ENCODE results near the gene SRGAP1. TPM values are rescaled to one million over a fixed set of nuclear protein-coding genes. Genes with fewer than 3 reads are reported as not detected.
"Not testable (repeated sequence)": the region's sequence is repeated elsewhere in the genome, so short reads cannot be mapped to it uniquely, and the experiment has no call there.

Gene SRGAP1
- total and polyA plus RNA-seq, 8 donors, result 2.5 to 13.3 (median 7.5) TPM

DNA sequence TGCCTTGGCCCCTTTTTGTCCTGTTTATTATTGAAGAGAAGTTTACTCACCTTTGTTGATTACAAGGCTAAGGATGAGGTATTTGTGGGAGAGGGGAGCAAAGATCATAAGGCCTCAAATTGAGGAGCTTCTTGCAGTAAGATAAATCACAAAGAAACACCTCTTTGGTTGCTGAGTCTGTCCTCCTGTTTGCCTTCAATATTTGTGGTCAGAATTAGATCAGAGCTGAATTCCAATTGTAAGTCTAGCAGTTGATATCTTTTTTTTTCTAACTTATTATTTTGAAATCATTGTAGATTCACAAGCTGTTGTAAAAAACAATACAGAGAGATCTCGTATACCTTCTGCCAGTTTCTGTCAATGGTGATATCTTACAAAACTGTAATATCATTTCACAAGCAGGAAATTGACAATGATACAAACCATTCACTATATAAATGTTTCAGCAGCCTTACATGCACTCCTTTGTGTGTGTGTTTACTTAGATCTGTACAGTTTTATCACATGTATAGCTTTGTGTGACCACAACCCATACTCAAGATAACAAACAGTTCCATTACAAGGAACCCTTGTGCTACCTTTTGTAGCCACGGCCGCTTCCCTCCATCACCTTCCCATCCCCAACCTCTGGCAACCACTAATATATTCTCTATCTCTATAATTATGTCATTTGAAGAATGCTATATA is 280.2 kb downstream of the SRGAP1 start:
- ATAC-seq (no peak), DNase-seq (no peak), FAIRE-seq (no peak)
- Histone ChIP-seq H3K4me1 (peaks cover 4 to 5% (median 4%) of the 10 kb centered on the region in 3 donors), H3K4me3 (no peak overlapping the region), H3K36me3 (peaks cover 0 to 16% (median 0%) of the 10 kb centered on the region in 3 donors), H3K27me3 (no peaks in the 10 kb centered on the region), H3K9me3 (no peaks in the 10 kb centered on the region), H3K27ac (no peak overlapping the region)
- intact Hi-C loops (cut with DNase I), result no loop called here
- TF ChIP-seq, protein P1, sequence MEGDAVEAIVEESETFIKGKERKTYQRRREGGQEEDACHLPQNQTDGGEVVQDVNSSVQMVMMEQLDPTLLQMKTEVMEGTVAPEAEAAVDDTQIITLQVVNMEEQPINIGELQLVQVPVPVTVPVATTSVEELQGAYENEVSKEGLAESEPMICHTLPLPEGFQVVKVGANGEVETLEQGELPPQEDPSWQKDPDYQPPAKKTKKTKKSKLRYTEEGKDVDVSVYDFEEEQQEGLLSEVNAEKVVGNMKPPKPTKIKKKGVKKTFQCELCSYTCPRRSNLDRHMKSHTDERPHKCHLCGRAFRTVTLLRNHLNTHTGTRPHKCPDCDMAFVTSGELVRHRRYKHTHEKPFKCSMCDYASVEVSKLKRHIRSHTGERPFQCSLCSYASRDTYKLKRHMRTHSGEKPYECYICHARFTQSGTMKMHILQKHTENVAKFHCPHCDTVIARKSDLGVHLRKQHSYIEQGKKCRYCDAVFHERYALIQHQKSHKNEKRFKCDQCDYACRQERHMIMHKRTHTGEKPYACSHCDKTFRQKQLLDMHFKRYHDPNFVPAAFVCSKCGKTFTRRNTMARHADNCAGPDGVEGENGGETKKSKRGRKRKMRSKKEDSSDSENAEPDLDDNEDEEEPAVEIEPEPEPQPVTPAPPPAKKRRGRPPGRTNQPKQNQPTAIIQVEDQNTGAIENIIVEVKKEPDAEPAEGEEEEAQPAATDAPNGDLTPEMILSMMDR (IDR thresholded peaks at IDR 0.05), result no peak
- 90 to 94% methylated on average over 3 of the region's 3 CpGs for WGBS, 2 donors

DNA sequence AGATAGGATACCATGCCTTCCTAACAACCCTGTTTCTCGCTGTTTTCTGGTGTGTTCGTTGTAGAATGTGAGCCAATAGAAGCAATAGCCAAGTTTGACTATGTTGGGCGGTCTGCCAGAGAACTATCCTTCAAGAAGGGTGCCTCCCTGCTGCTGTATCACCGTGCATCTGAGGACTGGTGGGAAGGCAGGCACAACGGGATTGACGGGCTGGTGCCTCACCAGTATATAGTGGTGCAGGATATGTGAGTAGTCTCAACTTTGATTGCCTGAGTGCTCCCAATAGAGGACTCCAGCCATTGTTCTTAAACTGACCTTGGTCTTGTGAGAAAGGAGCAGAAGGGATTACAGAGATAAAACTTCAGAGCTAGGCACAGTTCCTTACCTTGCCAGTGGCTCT is 281.4 kb downstream of the SRGAP1 start:
- DNase-seq (peak in 5 of 6 donors; percentile 30 to 48 (median 44)), ATAC-seq (peak; percentile 86 to 98 (median 94)), FAIRE-seq (no peak)
- no peaks in the 10 kb centered on the region for H3K27me3 ChIP-seq
- H3K4me3 ChIP-seq, result no peak overlapping the region
- TF ChIP-seq, protein P1 (IDR thresholded peaks at IDR 0.05), result no peak
- no peak overlapping the region for H3K27ac ChIP-seq
- H3K36me3 ChIP-seq, result peaks cover 0 to 19% (median 0%) of the 10 kb centered on the region in 3 donors
- peaks cover 4 to 5% (median 4%) of the 10 kb centered on the region in 3 donors for H3K4me1 ChIP-seq
- intact Hi-C loops (cut with DNase I), result no loop called here
- WGBS, 2 donors, result 39 to 41% methylated on average over 6 of the region's 6 CpGs
- H3K9me3 ChIP-seq, result no peaks in the 10 kb centered on the region

DNA sequence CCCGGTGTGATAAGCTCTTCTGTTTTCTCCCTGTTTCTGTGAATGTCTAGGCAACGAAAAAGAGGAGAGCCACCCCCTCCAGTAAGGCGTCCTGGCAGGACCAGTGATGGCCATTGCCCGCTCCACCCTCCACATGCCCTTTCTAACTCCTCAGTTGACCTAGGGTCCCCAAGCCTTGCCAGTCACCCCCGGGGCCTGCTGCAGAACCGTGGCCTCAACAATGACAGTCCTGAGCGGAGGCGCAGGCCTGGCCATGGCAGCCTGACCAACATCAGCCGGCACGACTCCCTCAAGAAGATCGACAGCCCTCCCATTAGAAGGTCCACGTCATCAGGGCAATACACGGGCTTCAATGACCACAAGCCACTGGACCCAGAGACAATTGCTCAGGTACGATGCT is 283.3 kb downstream of the SRGAP1 start:
- 96% methylated on average over 14 of the region's 14 CpGs for WGBS, 2 donors
- no peak overlapping the region for H3K4me3 ChIP-seq
- TF ChIP-seq, protein P1 (IDR thresholded peaks at IDR 0.05), result no peak
- peaks cover 0 to 19% (median 0%) of the 10 kb centered on the region in 3 donors for H3K36me3 ChIP-seq
- ATAC-seq, result no peak
- H3K9me3 ChIP-seq, result no peaks in the 10 kb centered on the region
- DNase-seq, result no peak
- H3K27ac ChIP-seq, result no peak overlapping the region
- intact Hi-C loops (cut with DNase I), result no loop called here
- FAIRE-seq, result no peak
- peaks cover 4 to 5% (median 4%) of the 10 kb centered on the region in 3 donors for H3K4me1 ChIP-seq
- no peaks in the 10 kb centered on the region for H3K27me3 ChIP-seq

DNA sequence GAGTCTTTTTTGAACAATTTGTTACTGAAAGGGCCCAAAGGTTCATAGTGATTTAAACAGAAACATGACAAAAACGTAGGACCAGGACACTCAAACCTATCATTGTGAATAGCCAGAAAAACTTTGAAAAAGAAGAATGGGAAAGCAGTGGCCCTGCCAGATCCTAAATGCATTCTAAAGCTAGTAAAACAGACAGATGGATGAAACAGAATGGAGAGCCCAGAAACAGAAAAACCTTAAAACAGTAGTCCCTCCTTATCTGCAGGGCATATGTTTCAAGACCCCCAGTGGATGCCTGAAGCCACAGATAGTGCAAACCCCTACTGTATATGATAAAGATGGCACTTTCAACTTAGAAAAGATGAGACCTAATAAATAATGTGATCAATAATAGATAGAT is 283.9 kb downstream of the SRGAP1 start:
- TF ChIP-seq, protein P1 (IDR thresholded peaks at IDR 0.05), result no peak
- Histone ChIP-seq H3K27ac (no peak overlapping the region), H3K4me1 (peaks cover 4 to 5% (median 4%) of the 10 kb centered on the region in 3 donors), H3K4me3 (no peak overlapping the region), H3K9me3 (no peaks in the 10 kb centered on the region), H3K36me3 (peaks cover 0 to 25% (median 0%) of the 10 kb centered on the region in 3 donors), H3K27me3 (no peaks in the 10 kb centered on the region)
- intact Hi-C loops (cut with DNase I), result no loop called here
- DNase-seq (no peak), ATAC-seq (no peak), FAIRE-seq (no peak)
- WGBS, 2 donors, result 91 to 95% methylated on average over 1 of the region's 1 CpG

DNA sequence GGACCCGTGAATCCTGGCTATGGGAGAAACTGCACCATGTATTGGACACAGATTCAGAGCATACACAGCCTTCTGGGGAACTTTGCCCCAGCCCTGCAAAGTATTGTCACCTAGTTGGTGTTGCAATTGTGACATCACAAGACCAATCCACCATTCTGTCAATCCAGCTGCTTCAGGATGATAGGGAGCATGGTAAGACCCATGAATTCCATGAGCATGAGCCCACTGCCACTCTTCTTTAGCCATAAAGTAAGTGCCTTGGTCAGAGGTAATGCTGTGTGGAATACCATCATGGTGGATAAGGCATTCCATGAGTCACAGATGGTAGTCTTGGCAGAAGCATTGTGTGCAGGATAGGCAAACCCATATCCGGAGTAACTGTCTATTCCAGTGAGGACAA is 286.0 kb downstream of the SRGAP1 start:
- DNase-seq; intact Hi-C loops (cut with DNase I); H3K4me3 ChIP-seq; H3K27me3 ChIP-seq; FAIRE-seq; H3K4me1 ChIP-seq; H3K27ac ChIP-seq; ATAC-seq; H3K9me3 ChIP-seq: not testable (repeated sequence)
- WGBS, 2 donors, result 90 to 92% methylated on average over 2 of the region's 2 CpGs
- H3K36me3 ChIP-seq, result peaks cover 0 to 27% (median 0%) of the 10 kb centered on the region in 3 donors

DNA sequence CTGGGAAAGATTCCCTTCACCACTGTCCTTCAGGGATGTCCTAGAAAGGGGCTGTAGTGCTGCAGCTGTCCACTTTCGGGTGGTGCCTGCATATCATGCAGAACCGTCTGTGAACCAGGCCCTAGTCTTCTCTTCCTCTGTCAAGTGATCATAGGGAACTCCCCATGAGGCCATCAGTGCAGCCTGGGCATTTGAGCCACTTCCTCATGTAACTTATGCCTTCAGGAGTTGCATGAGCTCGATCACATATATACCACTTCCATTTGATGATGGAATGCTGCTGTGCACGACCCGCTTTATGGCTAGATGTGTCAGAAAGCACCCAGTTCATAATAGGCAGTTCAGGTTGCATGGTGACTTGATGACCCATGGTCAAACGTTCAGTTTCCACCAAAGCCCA is 287.0 kb downstream of the SRGAP1 start:
- intact Hi-C loops (cut with DNase I); DNase-seq; H3K9me3 ChIP-seq; H3K27me3 ChIP-seq; H3K4me1 ChIP-seq; ATAC-seq; FAIRE-seq; H3K4me3 ChIP-seq; H3K27ac ChIP-seq: not testable (repeated sequence)
- 88 to 94% methylated on average over 6 of the region's 6 CpGs for WGBS, 2 donors
- peaks cover 0 to 27% (median 0%) of the 10 kb centered on the region in 3 donors for H3K36me3 ChIP-seq

DNA sequence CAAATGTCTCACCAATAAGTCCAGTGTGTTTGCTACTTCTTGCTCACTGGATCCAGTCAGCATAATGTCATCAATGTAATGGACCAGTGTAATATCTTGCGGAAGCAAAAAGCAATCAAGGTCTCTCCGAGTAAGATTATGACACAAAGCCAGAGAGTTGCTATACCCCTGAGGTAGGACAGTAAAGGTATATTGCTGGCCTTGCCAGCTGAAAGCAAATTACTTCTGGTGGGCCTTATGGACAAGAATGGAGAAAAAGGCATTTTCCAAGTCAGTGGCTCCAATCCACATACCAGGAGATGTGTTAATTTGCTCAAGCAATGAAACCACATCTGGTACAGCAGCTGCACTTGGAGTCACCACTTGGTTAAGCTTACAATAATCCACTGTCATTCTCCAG is 288.2 kb downstream of the SRGAP1 start:
- H3K4me1 ChIP-seq; H3K4me3 ChIP-seq; H3K27me3 ChIP-seq; ATAC-seq; H3K27ac ChIP-seq; intact Hi-C loops (cut with DNase I); FAIRE-seq; DNase-seq; H3K9me3 ChIP-seq: not testable (repeated sequence)
- peaks cover 0 to 24% (median 0%) of the 10 kb centered on the region in 3 donors for H3K36me3 ChIP-seq
- WGBS, 2 donors, result 99 to 100% methylated on average over 2 of the region's 2 CpGs
